GOT3 (cell line): ENCODE data around the gene INSYN2B.
"Not testable (repeated sequence)": the region's sequence is repeated elsewhere in the genome, so short reads cannot be mapped to it uniquely, and the experiment has no call there.

ENCODE experiments used
- DNase-seq: peaks from one replicate; lab custom pipeline; 2025; ENCODE audit warnings: mixed read lengths; lab: John Stamatoyannopoulos, UW

The INSYN2B gene

GRCh38 chr5:169848792-169849191, 131.5 kb downstream of the INSYN2B start:
- DNase-seq = no peak

GRCh38 chr5:169848271-169848670, 132.0 kb downstream of the INSYN2B start:
- DNase-seq = no peak

GRCh38 chr5:169847519-169847918, 132.8 kb downstream of the INSYN2B start:
- DNase-seq = no peak

- no peak for DNase-seq
These were observed 137.6 kb downstream of the INSYN2B start for GRCh38 chr5:169842699-169843098.

- DNase-seq = no peak
These were observed 139.9 kb downstream of the INSYN2B start for GRCh38 chr5:169840405-169840804.

- no peak for DNase-seq
These were observed 141.6 kb downstream of the INSYN2B start for GRCh38 chr5:169838688-169839087.

GRCh38 chr5:169837686-169838085, 142.6 kb downstream of the INSYN2B start:
- no peak for DNase-seq

GRCh38 chr5:169836835-169837536, 143.3 kb downstream of the INSYN2B start:
- DNase-seq = no peak

GRCh38 chr5:169834540-169834939, 145.8 kb downstream of the INSYN2B start:
- DNase-seq = not testable (repeated sequence)

- not testable (repeated sequence) for DNase-seq
These were observed 146.5 kb downstream of the INSYN2B start for GRCh38 chr5:169833681-169834292.

GRCh38 chr5:169832845-169833244, 147.4 kb downstream of the INSYN2B start:
- DNase-seq = no peak

GRCh38 chr5:169832304-169832703, 148.0 kb downstream of the INSYN2B start:
- no peak for DNase-seq

GRCh38 chr5:169831331-169831730, 149.0 kb downstream of the INSYN2B start:
- no peak for DNase-seq

- DNase-seq = no peak
These were observed 151.9 kb downstream of the INSYN2B start for GRCh38 chr5:169828385-169828784.

GRCh38 chr5:169827769-169828168, 152.5 kb downstream of the INSYN2B start:
- no peak for DNase-seq

- DNase-seq = no peak
These were observed 153.7 kb downstream of the INSYN2B start for GRCh38 chr5:169826618-169827017.

- no peak for DNase-seq
These were observed 163.3 kb downstream of the INSYN2B start for GRCh38 chr5:169817031-169817430.

- DNase-seq = no peak
These were observed 165.8 kb downstream of the INSYN2B start for GRCh38 chr5:169814522-169814921.
